ENCODE data around the gene SPATA16.
"Not testable (repeated sequence)": the region's sequence is repeated elsewhere in the genome, so short reads cannot be mapped to it uniquely, and the experiment has no call there.

Gene SPATA16, protein sequence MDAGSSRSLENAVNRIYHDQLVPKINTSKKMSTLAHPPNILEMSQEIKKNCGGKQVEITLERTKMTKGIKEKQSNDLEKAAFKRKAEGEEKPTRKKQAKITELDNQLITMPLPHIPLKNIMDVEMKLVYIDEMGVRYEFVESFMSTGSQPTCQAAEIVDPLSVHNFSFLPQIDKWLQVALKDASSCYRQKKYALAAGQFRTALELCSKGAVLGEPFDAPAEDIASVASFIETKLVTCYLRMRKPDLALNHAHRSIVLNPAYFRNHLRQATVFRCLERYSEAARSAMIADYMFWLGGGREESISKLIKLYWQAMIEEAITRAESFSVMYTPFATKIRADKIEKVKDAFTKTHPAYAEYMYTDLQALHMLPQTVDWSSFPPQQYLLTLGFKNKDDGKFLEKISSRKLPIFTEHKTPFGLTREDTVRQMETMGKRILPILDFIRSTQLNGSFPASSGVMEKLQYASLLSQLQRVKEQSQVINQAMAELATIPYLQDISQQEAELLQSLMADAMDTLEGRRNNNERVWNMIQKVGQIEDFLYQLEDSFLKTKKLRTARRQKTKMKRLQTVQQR

GRCh38 chr3:173140986-173141385 lies at the start of gene SPATA16:
Gene SPATA16 (minus strand): TSS chr3:173141235. CDS start chr3:173117731, 23,504 bp downstream.
- DNase-seq, result no peak

- not testable (repeated sequence) for DNase-seq
Measured at GRCh38 chr3:173183022-173183421, 42.0 kb upstream of the SPATA16 start.

- DNase-seq, result no peak
Measured at GRCh38 chr3:173173652-173174051, 32.6 kb upstream of the SPATA16 start.

DNA sequence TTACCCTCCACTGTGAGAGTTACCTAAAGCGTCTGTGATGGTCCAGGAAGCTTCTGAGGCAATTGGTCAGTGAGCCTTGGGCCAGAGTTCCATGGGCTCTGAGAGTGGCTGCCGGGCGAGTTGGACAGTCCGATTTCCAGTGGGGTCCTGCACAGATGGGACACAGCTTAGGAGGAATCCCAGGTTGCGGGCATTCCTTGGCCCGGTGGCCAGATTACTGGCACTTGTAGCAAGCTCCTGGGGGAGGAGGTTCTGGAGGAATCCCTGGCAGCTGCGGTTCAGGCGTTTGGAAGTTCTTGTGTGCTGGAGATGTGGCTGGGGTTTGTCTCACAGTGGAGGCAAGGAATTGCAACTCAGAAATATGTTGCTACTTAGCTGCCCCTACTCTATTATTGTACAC lies 18.1 kb upstream of the SPATA16 start:
- not testable (repeated sequence) for DNase-seq

DNA sequence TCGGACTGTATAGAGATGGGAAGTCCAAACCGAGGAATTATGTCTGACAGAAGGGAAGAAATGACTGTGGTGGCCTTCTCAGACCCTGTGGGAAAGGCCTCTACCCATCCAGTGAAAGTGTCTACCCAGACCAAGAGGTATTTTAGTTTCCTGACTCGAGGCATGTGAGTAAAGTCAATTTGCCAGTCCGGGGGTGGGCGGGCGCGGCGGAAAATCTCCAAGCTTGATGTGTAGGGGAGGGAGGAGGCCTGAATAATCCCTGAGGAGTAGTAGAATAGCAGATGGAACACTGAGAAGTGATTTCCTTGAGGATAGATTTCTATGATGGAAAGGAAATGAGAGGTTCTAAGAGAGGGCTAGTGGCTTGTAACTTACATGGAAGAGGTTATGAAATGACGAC lies 15.5 kb upstream of the SPATA16 start:
- DNase-seq, result not testable (repeated sequence)

DNA sequence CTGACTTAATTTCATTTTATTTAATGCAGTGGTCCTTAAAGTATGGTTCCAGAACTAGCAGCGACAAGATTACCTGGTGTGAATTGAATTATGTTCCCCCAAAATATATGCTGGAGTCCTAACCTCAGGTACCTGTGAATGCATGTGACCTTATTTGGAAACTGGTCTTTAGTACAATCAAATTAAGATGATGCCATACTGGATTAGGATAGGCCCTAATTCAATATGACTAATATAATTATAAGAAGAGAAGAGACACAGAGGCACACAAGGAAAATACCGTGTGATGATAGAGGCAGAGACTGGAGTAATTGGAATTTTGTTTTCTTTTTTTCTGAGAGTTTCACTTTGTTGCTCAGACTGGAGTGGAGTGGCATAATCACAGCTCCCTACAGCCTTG lies 12.6 kb upstream of the SPATA16 start:
- DNase-seq, result no peak

DNA sequence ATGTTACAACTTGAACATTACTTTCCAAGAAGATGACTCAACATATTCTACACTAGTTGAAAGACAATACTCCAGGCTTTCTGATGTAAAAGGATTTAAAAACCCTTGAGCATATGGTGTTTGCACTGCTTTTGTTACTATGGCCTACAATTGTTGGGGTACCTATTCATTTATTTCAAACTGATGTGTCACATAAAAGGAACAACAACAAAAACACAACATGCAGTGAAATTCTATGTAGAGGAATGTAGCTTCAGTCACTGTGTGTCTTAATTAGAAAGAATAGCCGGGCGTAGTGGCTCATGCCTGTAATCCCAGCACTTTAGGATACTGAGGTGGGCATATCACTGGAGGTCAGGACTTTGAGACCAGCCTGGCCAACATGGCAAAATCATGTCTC lies 1.6 kb downstream of the SPATA16 start:
- no peak for DNase-seq

GRCh38 chr3:173138026-173138425 lies 3.0 kb downstream of the SPATA16 start:
- DNase-seq, result no peak

- no peak for DNase-seq
Measured at GRCh38 chr3:173135059-173135458, 6.0 kb downstream of the SPATA16 start.

- DNase-seq, result no peak
Measured at GRCh38 chr3:173128633-173129032, 12.4 kb downstream of the SPATA16 start.

DNA sequence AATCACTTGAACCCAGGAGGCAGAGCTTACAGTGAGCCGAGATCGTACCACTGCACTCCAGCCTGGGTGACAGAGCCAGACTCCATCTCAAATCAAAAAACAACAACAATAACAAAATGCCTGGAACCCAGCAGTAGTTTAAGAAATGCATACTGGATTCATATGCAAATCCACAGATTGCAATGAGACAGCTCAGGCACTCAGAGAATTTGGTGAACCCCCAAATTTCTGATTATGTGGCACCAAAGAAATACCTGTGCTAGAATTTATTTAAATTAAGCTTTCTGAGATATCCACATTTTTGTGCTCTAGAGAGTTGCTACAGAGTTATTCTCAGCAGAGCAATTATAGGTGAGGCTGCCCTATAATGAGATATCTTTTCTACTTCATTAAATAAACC lies 29.7 kb downstream of the SPATA16 start:
- DNase-seq, result no peak

- DNase-seq, result no peak
Measured at GRCh38 chr3:173109143-173109542, 31.9 kb downstream of the SPATA16 start.

GRCh38 chr3:173103469-173103868 lies 37.6 kb downstream of the SPATA16 start:
- DNase-seq, result no peak

DNA sequence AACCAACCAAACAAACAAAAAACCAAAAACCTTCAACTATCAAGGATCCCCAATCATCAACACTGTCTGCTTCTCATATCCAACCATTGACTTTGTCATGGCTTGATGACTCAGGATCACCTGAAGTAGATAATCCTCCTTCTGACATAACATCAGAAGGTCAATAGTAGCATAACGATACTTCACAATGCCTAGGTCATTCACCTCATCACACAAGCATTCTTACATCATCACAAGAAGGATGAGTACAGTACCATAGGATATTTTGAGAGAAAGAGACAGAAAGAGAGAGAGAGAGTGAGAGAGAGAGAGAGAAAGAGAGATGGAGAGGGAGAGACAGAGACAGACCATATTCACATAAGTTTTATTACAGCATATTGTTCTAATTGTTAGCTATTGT lies 42.1 kb downstream of the SPATA16 start:
- DNase-seq, result no peak

- DNase-seq, result no peak
Measured at GRCh38 chr3:173096994-173097785, 43.8 kb downstream of the SPATA16 start.

- no peak for DNase-seq
Measured at GRCh38 chr3:173096140-173096539, 44.9 kb downstream of the SPATA16 start.

- no peak for DNase-seq
Measured at GRCh38 chr3:173092038-173092437, 49.0 kb downstream of the SPATA16 start.

DNA sequence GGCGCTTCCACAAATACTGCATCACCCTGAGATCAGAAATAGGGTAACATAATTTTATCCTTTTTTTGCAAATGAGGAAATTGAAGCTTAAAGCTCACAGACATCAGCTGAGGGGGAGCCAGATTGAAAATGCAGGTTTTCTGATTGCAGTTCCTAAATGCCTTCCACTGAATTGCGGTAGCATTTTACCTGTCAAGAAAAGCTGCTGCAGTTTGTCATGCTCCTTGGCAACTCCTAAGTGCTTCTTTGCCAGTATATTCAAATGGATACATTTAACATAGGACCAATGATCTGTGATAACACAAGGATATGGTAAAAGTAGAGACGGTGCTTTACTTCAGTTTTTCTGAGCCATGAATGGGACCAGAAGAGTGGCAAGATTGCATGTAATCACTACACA lies 50.5 kb downstream of the SPATA16 start:
- DNase-seq, result no peak

GRCh38 chr3:173089283-173089682 lies 51.8 kb downstream of the SPATA16 start:
- no peak for DNase-seq

DNA sequence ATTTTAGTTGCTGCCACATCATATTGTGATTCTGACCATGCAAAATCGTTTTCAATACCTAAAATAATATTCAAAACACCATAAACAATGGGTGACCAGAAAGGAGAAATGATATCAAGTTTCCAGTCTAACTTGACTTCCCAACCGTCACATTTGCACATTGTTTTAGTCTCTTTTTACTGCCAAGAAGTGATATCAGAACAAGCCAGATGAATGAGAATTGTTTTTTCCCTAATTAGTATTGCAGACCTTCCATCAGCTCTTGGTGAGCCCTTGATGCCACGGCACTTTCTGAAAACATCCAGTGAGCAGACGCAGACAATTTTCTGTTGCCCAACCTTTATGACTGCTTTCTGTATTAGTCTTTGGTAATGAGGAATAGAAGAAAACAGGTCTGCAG lies 62.5 kb downstream of the SPATA16 start:
- DNase-seq, result no peak

GRCh38 chr3:173066044-173067004 lies 74.7 kb downstream of the SPATA16 start:
- no peak for DNase-seq

DNA sequence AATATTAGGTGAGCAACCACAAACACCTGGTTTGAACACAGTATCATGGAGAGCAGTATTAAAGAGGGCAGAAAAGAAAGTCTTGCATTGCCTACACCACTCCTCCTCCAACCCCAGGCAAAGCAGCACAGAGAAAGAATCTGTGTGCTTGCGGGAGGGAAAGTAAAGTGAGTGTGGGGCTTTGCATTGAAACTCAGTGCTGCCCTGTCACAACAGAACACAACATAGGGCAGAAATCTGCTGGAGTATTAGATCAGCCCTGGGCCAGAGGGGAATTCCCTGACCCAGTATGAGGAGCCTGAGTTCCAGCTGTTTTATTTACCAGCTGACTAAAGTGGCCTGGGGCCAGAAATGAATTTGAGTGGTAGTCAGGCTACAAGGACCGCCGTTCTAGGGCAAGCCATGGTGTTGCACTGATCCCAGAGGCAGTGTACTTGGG lies 75.5 kb downstream of the SPATA16 start:
- DNase-seq, result no peak

- DNase-seq, result no peak
Measured at GRCh38 chr3:173064631-173065030, 76.4 kb downstream of the SPATA16 start.

All from stimulated activated CD4-positive, alpha-beta T cell treated with anti-CD3 and anti-CD28 coated beads, Interleukin-4, amount 100 ng/mL, for 1 hour (primary cell).